NCI-H345 treated with DMSO at 0.1 percent for 48 hours (cell line): Measurements from ENCODE around the gene RAVER2.
"Not testable (repeated sequence)": the region's sequence is repeated elsewhere in the genome, so short reads cannot be mapped to it uniquely, and the experiment has no call there.

ENCODE experiments used
- DNase-seq: peaks from one replicate; lab custom pipeline; 2025; ENCODE audit not compliant: unreplicated experiment; lab: John Stamatoyannopoulos, UW

RAVER2 gene

DNA sequence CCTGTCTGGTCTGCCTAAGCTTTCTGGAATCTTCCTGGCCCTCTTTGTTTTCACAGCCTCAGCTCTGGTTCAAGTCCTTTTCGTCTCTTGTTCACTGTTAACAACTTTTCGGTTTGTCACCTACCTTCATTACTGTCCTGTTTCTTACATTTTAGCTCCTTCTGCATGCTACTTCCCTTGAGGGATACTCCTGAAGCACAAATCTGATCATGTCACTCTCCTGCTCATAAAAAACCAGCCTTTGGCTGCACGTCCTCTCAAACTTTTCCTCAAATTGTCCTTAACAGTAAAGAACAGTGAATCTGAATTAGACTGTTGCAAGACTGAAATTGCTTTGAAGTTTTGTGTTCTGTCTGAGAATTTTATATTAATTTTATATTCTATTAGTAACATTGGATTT, 3.3 kb downstream of the RAVER2 start:
- no peak for DNase-seq

DNA sequence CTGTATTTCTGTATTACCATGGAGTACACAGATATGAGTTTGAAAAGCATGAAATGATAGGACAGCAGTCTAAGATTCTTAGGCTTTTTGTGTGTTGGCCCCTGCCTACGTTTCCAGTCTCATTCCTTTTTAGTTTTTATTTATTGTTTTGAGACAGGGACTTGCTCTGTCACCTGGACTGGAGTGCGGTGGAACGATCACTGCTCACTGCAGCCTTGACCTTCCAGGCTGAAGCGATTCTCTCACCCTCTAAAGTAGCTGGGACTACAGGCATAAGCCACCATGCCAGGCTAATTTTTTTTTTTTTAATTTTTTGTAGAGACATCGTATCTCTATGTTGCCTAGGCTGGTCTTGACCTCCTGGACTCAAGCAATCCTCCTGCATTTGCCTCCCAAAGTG, 3.8 kb downstream of the RAVER2 start:
- DNase-seq = no peak

DNA sequence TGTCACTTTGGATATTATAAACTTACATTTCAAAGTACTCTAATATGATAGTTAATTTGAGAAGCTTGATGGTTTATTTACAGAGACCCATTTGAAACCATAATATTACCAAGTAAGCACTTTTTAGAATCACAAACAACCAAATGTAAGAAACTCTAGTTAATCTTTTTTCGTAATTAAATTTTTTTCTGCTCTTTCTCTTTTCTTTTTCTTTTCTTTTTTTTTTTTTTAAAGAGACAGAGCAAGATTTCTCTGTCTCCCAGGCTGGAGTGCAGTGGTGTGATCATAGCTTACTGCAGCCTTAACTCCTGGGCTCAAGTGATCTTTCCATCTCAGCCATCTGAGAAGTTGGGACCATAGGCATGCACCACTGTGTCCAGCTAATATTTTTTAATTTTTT, 5.2 kb downstream of the RAVER2 start:
- DNase-seq = no peak

DNA sequence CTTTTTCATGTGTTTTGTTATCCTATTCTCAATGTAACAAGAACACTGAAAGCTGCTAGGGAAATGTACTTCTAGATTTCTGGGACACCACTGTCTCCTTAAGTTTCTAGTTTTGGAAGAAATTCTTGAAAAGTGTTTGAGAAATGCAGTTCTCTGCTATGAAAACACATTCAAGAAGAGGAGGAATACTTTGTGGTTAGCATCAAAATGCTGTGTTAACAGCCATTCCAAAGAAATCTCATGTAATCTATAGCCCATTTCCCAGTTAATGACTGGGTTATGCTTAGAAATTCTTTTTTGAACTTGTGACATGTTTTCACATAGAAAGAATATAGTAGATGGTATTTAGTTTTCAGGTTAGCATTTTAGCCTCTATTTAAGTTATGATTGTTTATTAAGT, 6.0 kb downstream of the RAVER2 start:
- DNase-seq = no peak

DNA sequence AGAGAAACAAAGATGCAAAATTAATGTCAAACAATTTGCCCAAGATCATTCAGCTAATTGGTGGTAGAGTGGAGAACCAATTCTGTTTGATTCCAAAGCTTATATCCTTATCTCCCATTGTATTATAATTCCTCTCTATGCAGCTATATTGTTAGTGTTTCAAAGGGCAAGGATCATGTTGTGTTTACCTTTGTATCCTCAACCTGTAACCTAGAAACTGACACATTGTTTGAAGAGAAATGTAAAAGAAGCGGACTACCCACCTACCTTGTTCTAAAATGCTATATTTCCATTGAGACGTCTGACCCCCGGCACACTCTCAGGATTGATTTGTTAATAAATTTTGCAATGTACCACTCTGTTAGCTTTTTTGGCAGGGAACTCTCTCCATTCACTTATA, 9.3 kb downstream of the RAVER2 start:
- no peak for DNase-seq

DNA sequence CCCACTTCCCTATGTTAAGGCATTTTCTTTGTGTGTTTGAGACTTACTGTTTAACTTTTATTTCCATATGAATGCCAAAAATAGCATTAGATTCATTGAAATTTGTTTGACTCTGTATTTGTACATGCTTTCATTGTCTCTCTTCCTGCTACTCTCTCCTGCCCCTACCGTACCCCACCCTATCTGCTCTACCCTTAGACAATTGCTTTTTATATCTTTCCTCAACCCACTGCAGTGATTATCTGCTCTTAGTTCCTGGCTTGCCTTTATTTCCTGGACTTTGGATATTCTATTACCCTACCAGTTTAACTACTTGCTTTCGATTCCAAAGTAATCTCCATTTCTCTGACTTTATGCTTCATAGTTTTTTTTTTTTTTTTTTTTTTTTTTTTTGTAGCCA, 10.5 kb downstream of the RAVER2 start:
- no peak for DNase-seq

DNA sequence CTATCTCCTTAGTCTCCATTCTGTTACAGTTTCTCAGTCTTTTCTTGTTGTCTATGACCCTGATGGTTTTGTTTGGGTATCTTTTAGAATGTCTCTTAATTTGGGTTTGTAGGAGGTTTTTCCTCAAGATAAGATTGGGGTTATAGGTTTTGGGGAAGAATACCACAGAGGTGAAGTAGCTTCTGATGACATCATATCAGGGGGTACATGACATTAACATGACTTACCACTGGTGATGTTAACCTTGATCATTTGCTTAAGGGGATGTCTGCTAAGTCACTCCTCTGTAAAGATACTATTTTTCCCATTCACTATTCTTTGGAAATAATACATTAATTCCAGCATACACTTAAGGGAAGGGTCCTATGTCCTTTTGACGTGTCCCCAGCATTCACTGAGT, 11.9 kb downstream of the RAVER2 start:
- no peak for DNase-seq

DNA sequence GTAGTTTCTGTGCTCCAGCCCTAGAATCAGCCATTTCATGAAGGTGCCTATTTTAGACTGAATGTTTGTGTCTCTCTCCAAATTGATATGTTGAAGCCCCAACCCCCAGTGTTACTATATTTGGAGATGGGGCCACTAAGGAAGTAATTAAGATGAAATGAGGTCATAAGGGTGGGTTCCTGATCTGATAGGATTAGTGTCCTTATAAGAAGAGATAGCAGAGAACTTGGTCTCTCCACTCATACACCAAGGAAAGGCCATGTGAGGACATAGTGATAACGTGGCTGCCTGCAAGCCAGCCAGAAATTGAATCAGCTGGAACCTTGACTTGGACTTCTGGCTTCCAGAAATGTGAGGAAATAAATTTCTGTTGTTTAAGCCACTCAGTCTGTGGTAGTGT, 12.3 kb downstream of the RAVER2 start:
- DNase-seq = no peak

DNA sequence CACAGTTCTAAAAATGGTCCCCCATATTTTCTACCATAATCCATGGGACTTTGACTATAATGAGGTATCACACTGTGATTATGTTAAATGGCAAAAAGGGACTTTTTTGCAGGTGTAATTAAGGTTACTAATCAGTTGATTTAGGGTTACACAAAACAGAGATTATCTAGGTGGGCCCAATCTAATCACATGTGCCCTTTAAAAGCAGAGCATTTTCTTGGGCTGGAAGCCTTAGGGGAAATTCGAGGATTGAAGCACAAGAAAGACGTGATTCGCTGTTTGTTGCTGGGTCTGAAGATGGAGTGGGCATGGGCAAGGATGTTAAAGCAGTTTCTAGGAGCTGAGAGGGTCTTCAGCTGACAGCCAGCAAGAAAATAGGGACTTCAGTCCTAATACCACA, 13.4 kb downstream of the RAVER2 start:
- no peak for DNase-seq

DNA sequence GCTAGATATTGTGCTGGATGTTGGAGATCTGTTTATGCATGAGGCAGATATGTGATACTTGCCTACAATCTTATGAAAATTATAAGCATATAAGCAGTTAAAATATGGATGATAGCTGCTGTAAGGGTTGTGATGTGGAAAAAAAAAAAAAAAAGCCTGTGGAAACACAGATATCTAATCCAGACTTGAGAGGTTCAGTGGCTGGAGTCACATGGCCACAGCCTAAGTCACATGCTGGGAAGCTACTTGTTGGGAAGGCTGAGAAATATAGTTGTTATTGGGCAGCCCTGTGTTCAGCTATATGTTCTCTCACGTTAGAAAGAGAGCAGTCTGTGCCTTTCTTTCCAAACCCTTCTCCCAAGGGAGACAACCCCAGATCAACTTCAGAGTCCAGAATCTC, 15.1 kb downstream of the RAVER2 start:
- no peak for DNase-seq

DNA sequence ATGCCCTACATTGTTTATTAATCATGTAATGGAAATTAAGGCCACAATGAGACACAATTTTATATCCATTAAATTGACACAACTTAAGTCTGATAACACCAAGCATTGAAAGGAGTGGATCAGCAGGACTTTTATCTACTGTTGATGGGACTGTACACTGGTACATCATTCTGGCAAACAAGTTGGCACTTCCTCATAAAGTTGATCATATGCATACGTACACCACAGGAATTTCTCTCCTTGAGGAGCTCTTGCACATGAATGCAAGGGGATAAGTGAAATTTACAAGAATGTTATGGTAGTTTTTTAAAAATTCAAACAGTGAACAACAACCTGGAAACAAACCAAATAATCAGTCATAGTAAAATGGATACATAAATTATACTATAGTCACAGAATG, 20.1 kb downstream of the RAVER2 start:
- DNase-seq = no peak

DNA sequence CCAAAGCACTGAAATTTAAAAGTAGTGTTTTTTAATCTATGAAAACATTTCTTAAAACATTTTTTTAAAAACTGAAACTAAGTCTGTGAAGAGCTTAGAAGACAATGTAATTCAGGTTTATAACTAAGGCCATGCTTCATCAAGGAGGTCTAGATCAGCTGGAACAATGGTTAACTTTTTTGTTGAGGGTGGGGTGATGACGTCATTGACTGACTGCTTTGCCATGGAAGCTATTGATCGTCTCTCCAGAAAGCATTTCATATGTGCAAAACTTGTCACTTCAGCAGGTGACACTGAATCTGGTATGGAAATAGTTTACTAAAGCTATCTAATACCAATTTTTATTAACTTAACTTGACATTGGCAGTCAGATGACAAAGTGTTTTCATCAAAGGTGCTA, 21.0 kb downstream of the RAVER2 start:
- DNase-seq = no peak

DNA sequence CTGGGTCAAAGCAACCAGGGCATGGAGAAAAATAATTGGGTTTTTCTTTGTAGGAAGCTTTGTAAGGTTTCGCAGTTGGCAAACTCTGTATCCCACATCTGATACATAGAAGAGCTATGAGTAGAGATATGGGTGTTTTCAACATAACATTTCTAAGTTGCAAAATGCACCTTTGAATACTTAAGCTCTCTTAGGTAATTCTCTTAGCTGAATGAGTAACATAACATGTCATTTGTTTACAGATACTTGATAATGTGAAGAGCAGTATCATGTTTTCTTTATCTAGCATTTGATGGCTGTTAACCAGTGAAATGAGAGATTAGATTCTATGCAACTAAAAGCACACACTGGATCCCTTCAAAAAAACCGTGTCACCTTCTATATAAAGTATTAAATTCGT, 21.6 kb downstream of the RAVER2 start:
- DNase-seq = no peak

DNA sequence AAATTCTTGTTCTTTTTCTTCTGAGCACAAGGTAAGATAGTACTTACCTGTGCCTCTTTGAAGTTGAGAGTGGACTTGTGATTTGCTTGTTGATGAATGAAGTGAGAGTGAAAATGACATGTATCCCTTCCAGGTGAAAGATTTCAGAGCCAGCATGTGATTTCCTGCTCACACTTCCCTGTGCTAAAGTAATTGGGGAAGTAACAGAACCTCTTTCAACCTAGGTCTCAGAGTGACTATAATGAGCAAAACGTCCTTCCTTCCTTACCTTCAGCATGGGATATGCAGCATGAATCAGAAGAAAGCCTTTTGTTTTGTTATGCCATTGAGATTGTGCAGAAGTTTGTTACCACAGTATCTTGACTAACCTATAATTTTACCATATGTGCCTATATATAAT, 24.6 kb downstream of the RAVER2 start:
- DNase-seq = no peak

DNA sequence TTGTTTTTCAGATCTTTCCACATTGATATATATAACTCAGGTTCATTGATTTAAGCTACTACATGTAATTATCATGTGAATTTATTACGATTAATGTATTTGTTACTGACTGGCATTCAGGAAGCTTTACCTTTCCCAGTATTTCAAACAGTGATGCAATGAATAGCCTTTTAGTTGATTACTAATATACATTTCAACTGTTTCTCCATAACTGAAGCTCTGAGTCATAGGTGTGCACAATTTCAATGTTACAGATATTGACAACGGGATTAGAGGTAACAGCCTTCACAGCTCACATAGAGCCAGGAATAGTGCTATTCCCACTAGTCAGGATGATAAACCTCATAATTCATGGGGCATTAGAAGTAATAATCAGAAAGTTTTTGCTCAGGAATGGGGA, 25.1 kb downstream of the RAVER2 start:
- DNase-seq = no peak

DNA sequence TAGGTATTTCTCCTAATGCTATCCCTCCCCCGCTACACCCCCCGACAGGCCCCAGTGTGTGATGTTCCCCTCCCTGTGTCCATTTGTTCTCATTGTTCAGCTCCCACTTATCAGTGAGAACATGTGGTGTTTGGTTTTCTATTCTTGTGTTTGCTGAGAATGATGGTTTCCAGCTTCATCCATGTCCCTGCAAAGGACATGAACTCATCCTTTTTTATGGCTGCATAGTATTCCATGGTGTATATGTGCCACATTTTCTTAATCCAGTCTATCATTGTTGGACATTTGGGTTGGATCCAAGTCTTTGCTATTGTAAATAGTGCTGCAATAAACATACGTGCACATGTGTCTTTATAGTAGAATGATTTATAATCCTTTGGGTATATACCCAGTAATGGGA, 28.4 kb downstream of the RAVER2 start:
- not testable (repeated sequence) for DNase-seq

DNA sequence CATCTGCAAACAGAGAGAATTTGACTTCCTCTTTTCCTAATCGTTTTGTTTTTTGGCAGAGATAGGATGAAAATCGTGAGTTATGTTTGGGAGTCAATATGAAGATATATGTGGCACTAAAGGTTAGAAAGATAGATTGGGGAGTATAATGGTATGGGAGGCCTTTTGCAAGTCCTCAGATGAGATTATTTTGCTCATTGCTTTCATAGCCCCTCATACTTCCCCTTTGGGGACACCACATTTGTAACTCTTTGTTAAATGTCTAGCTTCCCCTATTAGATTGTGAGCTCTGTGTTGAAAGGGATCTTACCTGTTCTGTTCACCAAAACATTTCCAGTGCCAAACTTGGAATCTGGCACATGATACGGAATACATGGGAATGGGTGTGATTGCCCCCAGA, 30.2 kb downstream of the RAVER2 start:
- no peak for DNase-seq

DNA sequence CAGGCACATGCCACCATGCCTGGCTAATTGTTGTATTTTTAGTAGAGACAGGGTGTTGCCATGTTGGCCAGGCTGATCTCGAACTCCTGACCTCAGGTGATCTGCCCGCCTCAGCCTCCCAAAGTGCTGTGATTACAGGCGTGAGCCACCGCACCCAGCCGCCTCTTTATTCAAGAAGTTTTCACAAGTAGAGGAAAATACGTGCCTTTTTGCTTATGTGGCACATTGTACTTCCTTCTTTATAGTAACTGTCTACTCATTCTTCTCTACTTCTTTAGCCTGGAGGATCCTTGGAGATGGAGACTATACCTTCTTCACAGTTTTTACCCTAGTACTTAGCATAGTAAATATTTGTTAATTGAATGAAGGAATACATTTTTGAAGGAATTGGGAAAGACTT, 37.2 kb downstream of the RAVER2 start:
- DNase-seq = not testable (repeated sequence)

DNA sequence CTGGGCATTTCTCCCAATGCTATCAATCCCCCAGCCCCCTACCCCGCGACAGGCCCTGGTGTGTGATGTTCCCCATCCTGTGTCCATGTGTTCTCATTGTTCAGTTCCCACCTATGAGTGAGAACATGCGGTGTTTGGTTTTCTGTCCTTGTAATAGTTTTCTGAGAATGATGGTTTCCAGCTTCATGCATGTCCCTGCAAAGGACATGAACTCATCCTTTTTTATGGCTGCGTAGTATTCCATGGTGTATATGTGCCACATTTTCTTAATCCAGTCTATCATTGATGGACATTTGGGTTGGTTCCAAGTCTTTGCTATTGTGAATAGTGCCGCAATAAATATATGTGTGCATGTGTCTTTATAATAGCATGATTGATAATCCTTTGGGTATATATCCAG, 38.0 kb downstream of the RAVER2 start:
- DNase-seq = not testable (repeated sequence)

DNA sequence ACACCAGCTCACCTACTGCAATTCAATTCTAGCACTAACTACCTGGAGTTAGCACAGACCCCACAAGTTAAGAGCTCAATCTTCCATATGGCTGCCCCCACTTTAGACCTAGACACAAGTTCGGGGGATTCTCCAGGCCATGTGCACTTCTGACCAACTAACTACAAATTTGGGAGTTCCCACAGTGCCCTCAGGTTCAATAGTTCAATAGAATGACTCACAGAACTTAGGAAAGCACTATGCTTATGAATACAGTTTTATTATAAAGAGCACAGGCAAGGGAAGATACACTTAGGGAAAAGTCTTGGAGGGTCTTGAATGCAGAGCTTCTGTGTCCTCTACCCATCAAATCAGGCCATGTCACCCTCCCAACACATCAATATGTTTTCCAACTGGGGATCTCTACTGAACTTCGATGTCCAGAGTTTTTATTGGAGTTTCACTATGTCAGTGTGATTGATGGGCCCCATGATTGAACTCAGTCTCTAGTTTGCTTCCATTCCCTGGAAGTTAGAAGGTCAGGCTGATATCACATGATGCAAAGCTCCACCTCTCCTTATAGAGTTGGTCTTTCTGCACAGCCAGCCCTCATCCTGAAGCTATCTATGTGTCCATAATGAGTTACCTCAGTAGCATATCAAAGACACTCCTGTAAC, 46.1 kb downstream of the RAVER2 start:
- DNase-seq = no peak

DNA sequence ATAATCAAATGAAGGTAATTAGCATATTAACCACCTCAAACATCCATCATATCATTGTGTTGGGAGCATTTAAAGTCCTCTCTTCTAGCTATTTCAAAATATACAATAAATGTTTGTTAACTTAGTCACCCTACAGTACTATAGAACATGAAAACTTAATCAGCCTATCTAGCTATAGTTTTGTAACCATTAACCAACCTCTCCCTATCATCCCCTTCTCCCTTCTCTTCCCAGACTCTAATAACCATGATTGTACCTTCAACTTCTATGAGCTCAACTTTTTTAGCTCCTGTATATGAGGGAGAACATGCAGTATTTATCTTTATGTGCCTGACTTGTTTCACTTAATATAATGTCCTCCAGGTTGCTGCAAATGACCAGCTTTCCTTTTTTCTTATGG, 54.0 kb downstream of the RAVER2 start:
- no peak for DNase-seq

DNA sequence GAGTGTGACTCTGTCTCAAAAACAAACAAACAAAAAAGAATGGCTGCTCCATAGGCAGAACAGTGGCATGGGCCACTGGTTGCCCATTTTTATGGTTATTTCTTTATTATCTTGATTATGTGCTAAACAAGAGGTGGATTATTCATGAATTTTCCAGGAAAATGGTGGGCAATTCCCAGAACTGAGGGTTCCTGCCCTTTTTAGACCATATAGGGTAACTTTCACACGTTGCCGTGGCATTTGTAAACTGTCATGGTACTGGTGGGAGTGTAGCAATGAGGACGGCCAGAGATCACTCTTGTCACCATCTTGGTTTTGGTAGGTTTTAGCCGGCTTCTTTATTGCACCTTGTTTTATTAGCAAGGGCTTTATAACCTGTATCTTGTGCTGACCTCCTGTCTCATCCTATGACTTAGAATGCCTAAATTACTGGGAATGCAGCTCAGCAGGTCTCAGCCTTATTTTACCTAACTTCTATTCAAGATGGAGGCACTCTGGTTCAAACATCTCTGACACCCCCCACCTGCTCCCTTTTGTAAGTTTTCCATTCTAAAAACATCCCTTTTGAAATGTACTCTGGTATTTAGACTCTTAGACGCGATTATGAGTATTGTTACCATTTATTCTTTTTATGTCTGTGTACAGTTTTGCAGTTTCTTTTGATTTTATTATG, 57.1 kb downstream of the RAVER2 start:
- DNase-seq = no peak

DNA sequence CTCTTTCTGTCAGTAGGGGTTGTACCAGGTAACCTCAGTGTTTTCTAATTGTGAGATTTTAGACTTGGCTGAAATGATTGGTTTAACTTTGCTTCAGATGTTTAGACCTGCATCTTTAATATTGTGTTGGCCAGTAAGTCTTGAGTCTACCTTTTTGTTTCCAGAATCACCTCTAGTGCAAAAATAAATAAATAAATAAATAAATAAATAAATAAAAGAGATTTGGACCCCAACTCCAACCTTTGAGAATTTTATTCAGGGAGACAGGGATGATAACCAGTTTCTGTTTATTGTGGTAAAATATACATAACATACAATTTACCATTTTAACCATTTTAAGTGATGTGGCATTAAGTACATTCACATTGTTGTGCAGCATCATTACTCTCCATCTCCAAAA, 64.4 kb downstream of the RAVER2 start:
- no peak for DNase-seq
